Fibroblast of lung (primary cell): ENCODE measurements around the gene APOA1. TPM values are rescaled to one million over a fixed set of nuclear protein-coding genes. Genes with fewer than 3 reads are reported as not detected.

Experiments used
- DNase-seq, 2 donors: peaks; one replicate each; pipeline versions ENCODE4 v3.0.0 to v3.0.0-alpha.2; 2010; ENCODE audit warnings: low read depth in 2 of 2
- H2AFZ ChIP-seq: 2 replicates; pipeline ENCODE4 v1.5.1; 2012; ENCODE audit warnings: low read length, control low read depth, inconsistent platforms
- H3K27ac ChIP-seq: 2 replicates; pipeline ENCODE4 v1.5.1; 2011; ENCODE audit warnings: low read length, control low read depth; ENCODE audit not compliant: insufficient read depth
- H3K27me3 ChIP-seq: 2 replicates; pipeline ENCODE4 v1.5.1; 2011; ENCODE audit warnings: mild to moderate bottlenecking, low read length; ENCODE audit not compliant: control insufficient read depth, insufficient read depth
- H3K36me3 ChIP-seq: 2 replicates; pipeline ENCODE4 v1.5.1; 2011; ENCODE audit warnings: low read length; ENCODE audit not compliant: control insufficient read depth, insufficient read depth
- H3K4me1 ChIP-seq: 2 replicates; pipeline ENCODE4 v1.5.1; 2011; ENCODE audit warnings: low read length; ENCODE audit not compliant: control insufficient read depth, insufficient read depth; ENCODE audit errors: extremely low read depth
- H3K4me2 ChIP-seq: 2 replicates; pipeline ENCODE4 v1.5.1; 2011; ENCODE audit warnings: low read length, control low read depth; ENCODE audit not compliant: insufficient read depth; ENCODE audit errors: extremely low read depth
- H3K4me3 ChIP-seq, 4 experiments: fragments of 200-600 bp in 1 of 4; sonication (generic) in 1 of 4; replicated peaks in 1 of 4; 2 replicates each; pipeline ENCODE4 v1.5.1; 2011 to 2016; ENCODE audit warnings: low read length in 4 of 4, low read depth in 3 of 4, mild to moderate bottlenecking in 3 of 4, control low read depth in 2 of 4, inconsistent platforms in 1 of 4, mixed read lengths in 1 of 4; ENCODE audit not compliant: insufficient read depth in 1 of 4; ENCODE audit errors: control extremely low read depth in 1 of 4
- H3K79me2 ChIP-seq: 2 replicates; pipeline ENCODE4 v1.5.1; 2012; ENCODE audit warnings: mild to moderate bottlenecking, low read length, inconsistent platforms; ENCODE audit not compliant: control insufficient read depth, insufficient read depth
- H3K9ac ChIP-seq: 2 replicates; pipeline ENCODE4 v1.5.1; 2011; ENCODE audit warnings: mild to moderate bottlenecking, low read length, control low read depth; ENCODE audit not compliant: insufficient read depth
- H3K9me3 ChIP-seq: 2 replicates; pipeline ENCODE4 v1.5.1; 2012; ENCODE audit warnings: low read depth, low read length; ENCODE audit not compliant: control insufficient read depth, insufficient read depth
- H4K20me1 ChIP-seq: 2 replicates; pipeline ENCODE4 v1.5.1; 2011; ENCODE audit warnings: low read length; ENCODE audit not compliant: control insufficient read depth, insufficient read depth; ENCODE audit errors: extremely low read depth
- EZH2 ChIP-seq: IDR thresholded peaks from 2 replicates; pipeline ENCODE4 v1.5.1; 2012; ENCODE audit warnings: low read length, control low read depth, mild to moderate bottlenecking; ENCODE audit errors: missing control alignments
- polyA plus RNA-seq, 2 donors: library from polyadenylated mRNA; depleted of rRNA in 1 of 2; stranded (reverse) in 1 of 2; unstranded in 1 of 2; fragments of >200 nt; gene quantifications; 2 replicates each; pipeline ENCODE4 v1.2.1, GENCODE V29; 2011 to 2012; ENCODE audit warnings: missing spikeins in 1 of 2
- total RNA-seq: library from RNA; depleted of rRNA; stranded (reverse); fragments of >200 nt; gene quantifications from 2 replicates; pipeline ENCODE4 v1.2.1, GENCODE V29; 2014
- TF ChIP-seq, protein P1 (sequence below), 2 donors: IDR thresholded peaks in 1 of 2; conservative IDR thresholded peaks in 1 of 2; 1 replicate in 1 of 2; 2 replicates in 1 of 2; pipeline ENCODE4 v1.5.1; 2011 to 2012; ENCODE audit warnings: low read length in 2 of 2, control low read depth in 1 of 2, inconsistent platforms in 1 of 2, low read depth in 1 of 2, mild to moderate bottlenecking in 1 of 2

APOA1 gene
- total and polyA plus RNA-seq, 2 donors (not counting 1 experiment from before 2014, with no cell fraction given): 0.05 TPM; not detected in 1

DNA sequence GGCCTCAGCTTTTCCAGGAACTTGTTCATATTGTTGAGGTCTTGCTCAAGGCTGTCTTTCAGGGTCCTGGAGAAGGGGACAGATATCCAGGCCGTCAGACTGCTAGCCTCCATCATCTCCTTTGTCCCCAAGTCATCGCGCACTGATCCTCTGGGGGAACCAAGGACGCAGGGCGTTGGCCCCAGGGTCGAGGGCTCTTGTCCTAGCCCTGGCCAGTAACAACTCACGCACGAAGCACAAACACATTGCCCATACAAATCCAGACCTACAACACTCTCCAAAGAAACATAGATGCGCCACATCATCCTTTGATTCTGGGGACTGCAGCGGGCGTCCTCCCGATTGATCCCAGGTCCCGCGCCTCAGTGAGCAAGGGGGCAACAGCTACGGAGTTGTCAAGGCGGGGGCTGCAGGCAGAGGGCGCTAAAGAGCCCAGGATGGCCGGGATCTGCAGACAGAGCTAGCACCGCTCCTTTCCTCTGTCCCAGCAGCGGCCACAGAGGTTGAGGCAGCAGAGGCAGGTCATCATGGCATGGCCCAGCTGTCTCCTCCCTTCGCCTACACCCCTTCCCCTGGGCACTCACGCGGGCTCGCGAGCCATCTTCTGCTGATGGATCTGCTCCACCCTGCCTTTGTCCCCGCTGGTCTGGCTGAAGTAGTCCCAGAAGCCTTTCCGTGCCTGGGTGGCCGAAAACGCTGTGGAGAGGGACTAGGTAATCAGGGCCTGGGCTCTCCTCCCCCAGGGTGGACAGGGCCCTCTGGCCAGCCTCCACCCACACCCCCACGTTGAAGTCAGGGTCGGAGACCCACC lies 46.2 kb downstream of the APOA1 start:
- Histone ChIP-seq H3K4me1 (peaks cover 12% of the 10 kb centered on the region), H3K27me3 (no peaks in the 10 kb centered on the region), H3K9ac (no peak overlapping the region), H3K79me2 (peaks cover 11% of the 10 kb centered on the region), H4K20me1 (no peaks in the 10 kb centered on the region), H3K36me3 (peaks cover 1% of the 10 kb centered on the region), H3K4me3 (no peak overlapping the region), H3K4me2 (no peak overlapping the region), H3K27ac (no peak overlapping the region), H2AFZ (peak overlapping the region; percentile 80), H3K9me3 (no peaks in the 10 kb centered on the region)
- peak; percentile 33 to 64 for DNase-seq
- TF ChIP-seq, protein P1, sequence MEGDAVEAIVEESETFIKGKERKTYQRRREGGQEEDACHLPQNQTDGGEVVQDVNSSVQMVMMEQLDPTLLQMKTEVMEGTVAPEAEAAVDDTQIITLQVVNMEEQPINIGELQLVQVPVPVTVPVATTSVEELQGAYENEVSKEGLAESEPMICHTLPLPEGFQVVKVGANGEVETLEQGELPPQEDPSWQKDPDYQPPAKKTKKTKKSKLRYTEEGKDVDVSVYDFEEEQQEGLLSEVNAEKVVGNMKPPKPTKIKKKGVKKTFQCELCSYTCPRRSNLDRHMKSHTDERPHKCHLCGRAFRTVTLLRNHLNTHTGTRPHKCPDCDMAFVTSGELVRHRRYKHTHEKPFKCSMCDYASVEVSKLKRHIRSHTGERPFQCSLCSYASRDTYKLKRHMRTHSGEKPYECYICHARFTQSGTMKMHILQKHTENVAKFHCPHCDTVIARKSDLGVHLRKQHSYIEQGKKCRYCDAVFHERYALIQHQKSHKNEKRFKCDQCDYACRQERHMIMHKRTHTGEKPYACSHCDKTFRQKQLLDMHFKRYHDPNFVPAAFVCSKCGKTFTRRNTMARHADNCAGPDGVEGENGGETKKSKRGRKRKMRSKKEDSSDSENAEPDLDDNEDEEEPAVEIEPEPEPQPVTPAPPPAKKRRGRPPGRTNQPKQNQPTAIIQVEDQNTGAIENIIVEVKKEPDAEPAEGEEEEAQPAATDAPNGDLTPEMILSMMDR (conservative IDR thresholded peaks at IDR 0.05 in 1 of 2, IDR thresholded peaks at IDR 0.05 in 1 of 2; ENCODE audit: low read depth in 1 of 2, low read length in 2 of 2): peak; percentile 78 to 90
- TF ChIP-seq EZH2: no peak

GRCh38 chr11:116790167-116791001 lies 47.0 kb downstream of the APOA1 start:
- peaks cover 2% of the 10 kb centered on the region for H3K36me3 ChIP-seq
- H3K27ac ChIP-seq: no peak overlapping the region
- no peak overlapping the region for H3K4me2 ChIP-seq
- no peak overlapping the region for H2AFZ ChIP-seq
- no peaks in the 10 kb centered on the region for H3K27me3 ChIP-seq
- no peak overlapping the region for H3K9ac ChIP-seq
- DNase-seq: no peak
- no peak for TF ChIP-seq EZH2
- TF ChIP-seq, protein P1 (conservative IDR thresholded peaks at IDR 0.05 in 1 of 2, IDR thresholded peaks at IDR 0.05 in 1 of 2; ENCODE audit: low read depth in 1 of 2, low read length in 2 of 2): no peak
- H4K20me1 ChIP-seq: no peaks in the 10 kb centered on the region
- H3K9me3 ChIP-seq: no peaks in the 10 kb centered on the region
- H3K4me1 ChIP-seq: peaks cover 12% of the 10 kb centered on the region
- peaks cover 11% of the 10 kb centered on the region for H3K79me2 ChIP-seq
- no peak overlapping the region for H3K4me3 ChIP-seq

- peaks cover 11% of the 10 kb centered on the region for H3K79me2 ChIP-seq
- peaks cover 9% of the 10 kb centered on the region for H3K36me3 ChIP-seq
- no peak overlapping the region for H2AFZ ChIP-seq
- no peaks in the 10 kb centered on the region for H3K27me3 ChIP-seq
- peaks cover 12% of the 10 kb centered on the region for H3K4me1 ChIP-seq
- H4K20me1 ChIP-seq: no peaks in the 10 kb centered on the region
- no peak overlapping the region for H3K27ac ChIP-seq
- no peaks in the 10 kb centered on the region for H3K9me3 ChIP-seq
- TF ChIP-seq, protein P1 (conservative IDR thresholded peaks at IDR 0.05 in 1 of 2, IDR thresholded peaks at IDR 0.05 in 1 of 2; ENCODE audit: low read depth in 1 of 2, low read length in 2 of 2): no peak
- no peak for TF ChIP-seq EZH2
- no peak for DNase-seq
- H3K9ac ChIP-seq: no peak overlapping the region
- no peak overlapping the region for H3K4me3 ChIP-seq
- no peak overlapping the region for H3K4me2 ChIP-seq
These were observed 48.4 kb downstream of the APOA1 start for GRCh38 chr11:116788975-116789374.
